ENCODE results near the gene PTPRT.

DNA sequence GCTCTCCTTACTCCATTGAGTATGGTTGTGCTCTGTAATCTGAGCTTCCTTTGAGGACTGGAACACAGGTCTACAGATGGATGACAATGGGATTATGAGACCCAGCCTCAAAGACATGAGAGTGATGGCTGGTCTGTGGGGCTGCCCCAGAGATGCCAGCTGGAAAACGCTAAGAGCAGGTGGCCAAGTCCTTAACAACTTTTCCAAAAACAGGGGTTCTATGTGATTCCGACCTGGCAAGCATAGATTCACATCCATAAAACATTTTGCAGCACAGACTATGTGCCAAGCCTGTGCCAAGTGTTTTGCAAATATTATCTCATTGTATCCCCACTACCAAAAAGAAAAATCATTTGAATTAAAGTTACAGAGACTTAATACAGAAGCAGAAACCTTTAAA lies 270.4 kb downstream of the PTPRT start:
- TF ChIP-seq, protein P1, sequence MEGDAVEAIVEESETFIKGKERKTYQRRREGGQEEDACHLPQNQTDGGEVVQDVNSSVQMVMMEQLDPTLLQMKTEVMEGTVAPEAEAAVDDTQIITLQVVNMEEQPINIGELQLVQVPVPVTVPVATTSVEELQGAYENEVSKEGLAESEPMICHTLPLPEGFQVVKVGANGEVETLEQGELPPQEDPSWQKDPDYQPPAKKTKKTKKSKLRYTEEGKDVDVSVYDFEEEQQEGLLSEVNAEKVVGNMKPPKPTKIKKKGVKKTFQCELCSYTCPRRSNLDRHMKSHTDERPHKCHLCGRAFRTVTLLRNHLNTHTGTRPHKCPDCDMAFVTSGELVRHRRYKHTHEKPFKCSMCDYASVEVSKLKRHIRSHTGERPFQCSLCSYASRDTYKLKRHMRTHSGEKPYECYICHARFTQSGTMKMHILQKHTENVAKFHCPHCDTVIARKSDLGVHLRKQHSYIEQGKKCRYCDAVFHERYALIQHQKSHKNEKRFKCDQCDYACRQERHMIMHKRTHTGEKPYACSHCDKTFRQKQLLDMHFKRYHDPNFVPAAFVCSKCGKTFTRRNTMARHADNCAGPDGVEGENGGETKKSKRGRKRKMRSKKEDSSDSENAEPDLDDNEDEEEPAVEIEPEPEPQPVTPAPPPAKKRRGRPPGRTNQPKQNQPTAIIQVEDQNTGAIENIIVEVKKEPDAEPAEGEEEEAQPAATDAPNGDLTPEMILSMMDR (IDR thresholded peaks at IDR 0.05) = no peak
- no peak for TF ChIP-seq POLR2A (IDR thresholded peaks at IDR 0.05)

Data from Peyer's patch (tissue), 4 donors.